Muscle layer of duodenum (tissue), 2 donors: ENCODE data around the gene ATPAF2.

Experiments
- H3K27ac ChIP-seq: one replicate; pipeline ENCODE4 v1.7.0; 2013; ENCODE audit warnings: mild to moderate bottlenecking, low read length
- H3K27me3 ChIP-seq: one replicate; pipeline ENCODE4 v1.7.0; 2013; ENCODE audit warnings: low read depth, mild to moderate bottlenecking, control low read depth, low read length
- H3K36me3 ChIP-seq, 2 donors: one replicate each; pipeline ENCODE4 v1.7.0; 2013; ENCODE audit warnings: low read length in 2 of 2, control low read depth in 1 of 2, mild to moderate bottlenecking in 1 of 2; ENCODE audit not compliant: insufficient read depth in 2 of 2, control insufficient read depth in 1 of 2
- H3K4me1 ChIP-seq, 2 donors: one replicate each; pipeline ENCODE4 v1.7.0; 2013; ENCODE audit warnings: low read length in 2 of 2, mild to moderate bottlenecking in 2 of 2, control low read depth in 1 of 2, moderate library complexity in 1 of 2; ENCODE audit not compliant: insufficient read depth in 2 of 2, control insufficient read depth in 1 of 2
- H3K4me3 ChIP-seq, 2 donors: one replicate each; pipeline ENCODE4 v1.7.0; 2013; ENCODE audit warnings: low read length in 2 of 2, low read depth in 1 of 2, mild to moderate bottlenecking in 1 of 2
- H3K9me3 ChIP-seq, 2 donors: one replicate each; pipeline ENCODE4 v1.7.0; 2013; ENCODE audit warnings: low read length in 2 of 2, control low read depth in 1 of 2, mild to moderate bottlenecking in 1 of 2; ENCODE audit not compliant: control insufficient read depth in 1 of 2
- donor health status: healthy.

The ATPAF2 gene

DNA sequence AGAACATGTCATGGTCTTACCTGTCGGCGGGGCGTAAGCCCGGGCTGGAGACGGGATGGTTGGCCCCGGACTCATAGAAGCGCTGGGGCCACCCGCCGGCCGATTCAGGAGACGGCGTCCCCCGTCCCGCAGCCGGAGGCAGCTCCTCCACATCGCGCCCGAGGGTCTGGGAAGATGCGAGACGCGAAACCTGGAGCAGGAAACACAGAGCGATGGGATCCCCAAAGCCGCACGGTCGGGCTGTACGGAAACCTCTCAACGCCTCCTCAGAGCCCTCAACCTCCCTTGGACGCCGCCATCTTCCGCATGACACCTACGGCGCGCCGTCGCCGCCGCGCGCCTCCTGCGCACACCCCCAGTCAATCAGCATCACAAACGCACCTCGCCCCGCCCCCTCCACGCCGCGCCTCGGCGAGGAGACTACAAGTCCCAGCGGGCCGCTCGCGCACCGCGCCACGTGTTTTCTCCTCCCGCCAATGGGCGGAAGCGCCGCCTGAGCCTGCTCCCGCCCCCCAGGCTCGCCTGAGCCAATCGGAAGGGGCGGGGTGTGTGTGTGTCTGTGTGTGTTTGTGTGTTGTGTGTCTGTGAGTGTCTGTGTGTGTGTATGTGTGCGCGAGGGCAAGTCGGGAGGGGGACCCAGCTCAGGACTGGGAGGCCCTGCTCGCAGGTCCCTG, at the start of gene ATPAF2, which contains the start of gene GID4:
Gene ATPAF2, minus strand, starts transcription at position 308 of the 674 bp plus-strand sequence. Its CDS starts 155 bp downstream, at position 153.
Gene GID4, plus strand, starts transcription at position 548 of the 674 bp plus-strand sequence. Its CDS starts 57 bp downstream, at position 605.
- H3K9me3 ChIP-seq = no peaks in the 10 kb centered on the region
- no peaks in the 10 kb centered on the region for H3K36me3 ChIP-seq
- no peaks in the 10 kb centered on the region for H3K27me3 ChIP-seq
- peaks cover 21 to 31% of the 10 kb centered on the region in 2 donors for H3K4me1 ChIP-seq
- H3K27ac ChIP-seq = peak within 1 kb of the TSS; percentile 48
- peak within 1 kb of the TSS; percentile 82 to 94 for H3K4me3 ChIP-seq

DNA sequence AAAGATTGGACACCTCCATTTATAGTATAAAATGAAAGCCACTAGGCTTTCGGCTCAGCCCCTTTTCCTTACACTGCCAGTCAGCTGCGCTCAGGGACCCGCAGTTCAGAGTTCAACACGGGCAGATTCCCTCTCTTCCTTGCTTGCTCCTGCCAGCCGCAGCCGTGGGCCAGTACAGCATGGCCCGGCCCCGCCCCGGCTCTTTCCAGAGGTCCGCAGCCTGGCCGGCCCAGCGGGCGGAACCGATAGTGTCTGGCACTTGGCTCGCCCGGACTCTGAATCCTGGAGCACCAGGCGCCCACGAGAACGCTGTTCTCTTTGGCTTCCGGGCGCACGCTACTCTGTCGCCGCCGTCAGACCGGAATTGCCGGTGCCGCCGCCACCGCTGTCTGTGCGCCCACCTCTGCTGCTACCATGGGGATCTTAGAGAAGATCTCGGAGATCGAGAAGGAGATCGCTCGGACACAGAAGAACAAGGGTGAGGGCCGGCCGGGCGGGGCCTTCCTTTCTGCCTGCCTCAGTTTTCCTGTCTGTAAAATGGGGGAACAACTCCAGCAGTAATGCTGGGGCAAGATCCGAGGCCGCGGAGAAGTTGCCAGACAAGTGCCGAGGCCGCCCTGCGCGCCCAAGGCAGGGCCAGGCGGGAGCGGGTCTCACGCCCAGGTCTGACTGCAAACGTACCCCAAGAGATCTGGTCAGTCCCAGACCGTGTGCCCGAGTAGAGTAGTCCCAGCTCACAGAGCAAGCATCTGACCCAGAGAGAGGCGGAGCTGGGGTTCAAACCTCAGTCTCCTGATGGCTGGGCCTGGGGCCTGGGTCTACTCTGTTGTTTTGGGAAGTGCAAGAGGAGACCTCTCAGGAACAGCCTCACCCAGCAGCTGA, 48.9 kb upstream of the ATPAF2 start, which contains the start of gene DRG2:
Gene DRG2, plus strand, starts transcription at position 339 of the 882 bp plus-strand sequence. Its CDS starts 76 bp downstream, at position 415.
- H3K27ac ChIP-seq = peak within 1 kb of the TSS; percentile 84
- no peaks in the 10 kb centered on the region for H3K9me3 ChIP-seq
- peaks cover 0 to 12% of the 10 kb centered on the region in 2 donors for H3K36me3 ChIP-seq
- peak within 1 kb of the TSS; percentile 89 to 93 for H3K4me3 ChIP-seq
- peaks cover 8 to 13% of the 10 kb centered on the region in 2 donors for H3K4me1 ChIP-seq
- H3K27me3 ChIP-seq = no peaks in the 10 kb centered on the region

DNA sequence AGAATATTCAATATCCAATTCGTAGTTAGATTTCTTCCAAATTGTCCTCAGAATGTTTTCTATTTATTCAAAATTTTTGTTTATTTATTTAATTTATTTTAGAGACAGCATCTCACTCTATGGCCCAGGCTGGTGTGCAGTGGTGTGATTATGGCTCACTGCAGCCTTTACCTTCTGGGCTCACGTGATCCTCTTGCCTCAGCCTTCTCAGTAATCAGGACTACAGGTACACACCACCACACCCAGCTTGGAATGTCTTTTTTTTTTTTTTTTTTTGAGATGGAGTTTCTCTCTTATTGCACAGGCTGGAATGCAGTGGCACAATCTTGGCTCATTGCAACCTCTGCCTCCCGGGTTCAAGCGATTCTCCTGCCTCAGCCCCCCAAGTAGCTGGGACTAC, 45.3 kb upstream of the ATPAF2 start:
- H3K4me3 ChIP-seq = no peak overlapping the region
- no peaks in the 10 kb centered on the region for H3K27me3 ChIP-seq
- H3K4me1 ChIP-seq = peaks cover 8 to 13% of the 10 kb centered on the region in 2 donors
- no peak overlapping the region for H3K27ac ChIP-seq
- H3K36me3 ChIP-seq = no peaks in the 10 kb centered on the region
- H3K9me3 ChIP-seq = no peaks in the 10 kb centered on the region

DNA sequence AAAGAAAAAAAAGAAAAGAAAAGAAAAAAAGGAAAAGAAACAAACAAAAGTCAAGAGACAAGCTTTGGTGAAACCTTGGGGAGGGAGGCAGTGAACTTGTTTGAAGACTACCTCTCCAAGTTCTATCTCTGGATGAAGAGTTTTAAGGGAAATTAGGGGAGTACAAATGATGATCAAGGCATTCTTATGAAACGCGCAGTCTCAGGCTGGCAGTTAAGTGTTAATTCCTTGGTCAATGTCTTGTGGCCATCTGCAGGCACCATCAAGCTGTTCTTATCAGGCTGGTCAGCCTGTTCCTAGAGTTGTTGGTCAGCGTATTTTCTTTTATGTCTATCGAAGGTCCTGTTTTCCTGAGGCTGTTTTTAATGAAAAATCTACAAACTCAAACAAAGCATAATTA, 40.6 kb upstream of the ATPAF2 start:
- Histone ChIP-seq H3K27ac (no peak overlapping the region), H3K27me3 (no peaks in the 10 kb centered on the region), H3K4me1 (no peaks in the 10 kb centered on the region), H3K4me3 (no peak overlapping the region), H3K9me3 (no peaks in the 10 kb centered on the region), H3K36me3 (no peaks in the 10 kb centered on the region)

DNA sequence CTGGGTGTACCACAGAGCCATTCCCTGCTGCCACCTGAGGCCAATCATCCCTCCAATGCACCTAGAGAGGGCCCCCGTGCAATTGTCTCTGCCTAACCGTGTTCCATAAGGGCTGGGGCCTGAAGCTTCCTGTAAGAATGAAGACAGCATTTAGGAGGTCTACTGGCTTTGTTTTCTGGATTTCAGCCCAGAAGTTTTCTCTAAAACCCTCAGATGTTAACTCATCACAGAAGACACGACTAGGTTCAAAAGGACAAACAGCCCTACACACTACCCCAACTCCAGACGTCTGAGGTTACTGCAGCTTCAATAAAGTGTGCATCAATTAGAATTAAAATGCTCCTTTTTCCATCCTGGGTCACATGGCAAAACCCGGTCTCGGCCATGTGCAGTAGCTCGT, 38.0 kb upstream of the ATPAF2 start:
- Histone ChIP-seq H3K27ac (no peak overlapping the region), H3K36me3 (no peaks in the 10 kb centered on the region), H3K27me3 (no peaks in the 10 kb centered on the region), H3K4me3 (no peak overlapping the region), H3K4me1 (no peaks in the 10 kb centered on the region), H3K9me3 (no peaks in the 10 kb centered on the region)

DNA sequence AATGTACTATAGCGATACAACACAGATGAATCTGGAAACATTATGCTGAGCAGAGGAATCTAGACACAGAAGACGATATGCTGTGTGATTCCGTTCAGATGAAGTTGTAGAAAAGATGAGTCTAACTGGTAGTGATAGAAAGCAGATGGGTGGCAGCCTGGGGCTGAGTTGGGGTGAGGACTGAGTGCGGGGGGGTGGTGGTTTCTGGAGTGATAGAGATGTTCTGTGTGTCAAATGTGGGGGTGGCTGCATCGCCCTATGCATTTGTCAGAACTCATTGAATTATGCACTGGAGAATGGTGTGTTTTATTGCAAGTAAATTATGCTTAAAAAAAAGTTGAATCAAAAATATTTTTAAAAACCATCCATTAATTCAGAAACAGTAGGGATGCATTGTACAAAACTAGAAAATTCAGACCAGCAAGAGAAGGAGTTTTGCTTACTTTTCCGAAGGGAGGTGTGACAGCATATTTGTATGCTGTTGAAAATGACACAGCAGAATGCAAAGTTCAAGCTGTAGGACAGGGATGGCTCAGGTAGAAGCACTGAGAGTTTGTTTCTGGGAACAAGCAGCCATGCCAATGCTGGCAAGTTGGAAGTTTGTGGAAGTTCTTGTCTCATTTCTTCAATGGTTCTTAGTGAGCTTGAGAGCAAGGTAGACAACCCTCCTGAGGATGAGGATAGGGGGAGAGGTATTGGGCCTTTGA, 35.8 kb upstream of the ATPAF2 start:
- Histone ChIP-seq H3K9me3 (no peaks in the 10 kb centered on the region), H3K4me1 (no peaks in the 10 kb centered on the region), H3K36me3 (no peaks in the 10 kb centered on the region)

DNA sequence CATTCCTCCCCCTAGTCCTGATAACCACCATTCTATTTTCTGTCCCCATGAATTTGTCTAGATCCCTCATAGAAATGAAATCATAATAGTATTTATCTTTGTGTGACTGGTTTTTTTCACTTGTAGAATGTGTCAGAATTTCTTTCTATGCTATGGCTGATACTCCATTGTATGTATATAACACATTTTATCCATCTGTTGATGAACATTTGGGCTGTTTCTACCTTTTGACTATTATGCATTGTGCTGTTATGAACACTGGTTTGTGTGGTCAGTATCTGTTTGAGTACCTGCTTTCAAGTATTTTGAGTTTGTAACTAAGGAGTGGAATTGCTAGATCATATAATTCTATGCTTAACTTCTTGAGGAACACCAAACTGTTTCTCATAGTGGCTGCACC, 32.8 kb upstream of the ATPAF2 start:
- no peak overlapping the region for H3K4me3 ChIP-seq
- peaks cover 0 to 6% of the 10 kb centered on the region in 2 donors for H3K36me3 ChIP-seq
- no peaks in the 10 kb centered on the region for H3K9me3 ChIP-seq
- no peaks in the 10 kb centered on the region for H3K4me1 ChIP-seq
- H3K27me3 ChIP-seq = no peaks in the 10 kb centered on the region
- no peak overlapping the region for H3K27ac ChIP-seq

More for the DNA sequence above, 35.8 kb upstream of the ATPAF2 start:
- Histone ChIP-seq H3K27ac (no peak overlapping the region), H3K27me3 (no peaks in the 10 kb centered on the region), H3K4me3 (no peak overlapping the region)

DNA sequence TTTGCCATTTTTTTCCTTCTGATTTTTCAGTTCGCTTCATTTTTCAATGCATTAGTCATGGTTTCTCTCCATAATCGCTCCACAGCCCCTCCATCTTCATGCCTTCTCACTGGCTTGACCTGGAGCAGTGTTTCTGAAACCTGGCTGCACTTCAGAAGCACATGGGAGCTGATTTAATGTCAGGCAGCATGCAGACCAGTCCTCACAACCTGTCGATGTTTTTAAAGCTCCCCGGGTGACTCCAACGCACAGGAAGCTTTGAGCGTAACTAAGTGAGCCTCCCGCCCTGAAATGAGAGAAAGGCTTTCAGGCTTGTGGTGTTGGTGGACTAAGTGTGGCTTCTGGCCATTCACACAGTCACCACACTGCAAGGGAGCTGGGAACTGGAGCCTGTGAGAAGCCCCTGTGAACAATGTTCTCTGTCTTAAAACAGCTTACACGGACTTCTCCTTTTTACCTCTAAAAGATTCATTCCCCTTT, 31.9 kb upstream of the ATPAF2 start:
- H3K4me1 ChIP-seq = no peaks in the 10 kb centered on the region
- H3K4me3 ChIP-seq = peak overlapping the region in 1 of 2 donors; percentile 23
- peaks cover 0 to 14% of the 10 kb centered on the region in 2 donors for H3K36me3 ChIP-seq
- H3K27me3 ChIP-seq = no peaks in the 10 kb centered on the region
- H3K27ac ChIP-seq = no peak overlapping the region
- H3K9me3 ChIP-seq = no peaks in the 10 kb centered on the region

DNA sequence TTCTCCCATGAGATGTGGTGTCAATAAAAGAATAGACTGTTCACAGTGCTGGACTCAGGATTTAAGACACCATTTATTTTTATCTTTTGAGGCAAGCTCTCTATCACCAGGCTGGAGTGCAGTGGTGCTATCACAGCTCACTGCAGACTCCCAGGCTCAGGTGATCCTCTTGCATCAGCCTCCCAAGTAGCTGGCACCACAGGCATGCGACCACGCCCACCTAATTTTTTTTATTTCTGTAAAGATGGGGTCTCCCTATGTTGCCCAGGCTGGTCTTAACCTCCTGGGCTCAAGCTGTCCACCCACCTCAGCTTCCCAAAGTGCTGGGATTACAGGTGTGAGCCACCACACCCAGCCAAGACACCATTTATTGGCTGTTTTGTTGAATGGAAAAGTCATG, 30.1 kb upstream of the ATPAF2 start:
- Histone ChIP-seq H3K27ac (no peak overlapping the region), H3K4me1 (no peaks in the 10 kb centered on the region), H3K9me3 (no peaks in the 10 kb centered on the region), H3K4me3 (no peak overlapping the region), H3K27me3 (no peaks in the 10 kb centered on the region), H3K36me3 (peaks cover 13 to 29% of the 10 kb centered on the region in 2 donors)

DNA sequence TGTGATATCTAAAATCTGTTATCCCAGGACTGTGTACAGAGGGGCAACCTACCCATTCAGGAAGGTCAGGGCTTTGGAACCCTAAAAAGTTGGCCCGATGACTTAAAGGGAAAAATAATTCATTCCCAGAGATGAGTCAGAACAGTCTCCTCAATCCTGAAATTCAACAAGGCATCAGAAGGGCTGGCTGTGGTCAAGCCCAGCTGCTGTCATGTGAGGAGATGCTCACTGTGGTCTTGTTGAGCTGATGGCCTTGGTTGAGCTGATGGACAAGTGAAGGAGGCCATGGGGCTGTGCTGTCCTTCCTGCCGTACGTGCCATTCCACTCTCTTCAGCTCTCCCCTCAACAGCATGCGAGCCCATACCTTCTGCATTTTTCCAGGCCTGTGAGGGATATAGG, 27.9 kb upstream of the ATPAF2 start:
- Histone ChIP-seq H3K4me3 (no peak overlapping the region), H3K9me3 (no peaks in the 10 kb centered on the region), H3K4me1 (no peaks in the 10 kb centered on the region), H3K27me3 (no peaks in the 10 kb centered on the region), H3K36me3 (peaks cover 18 to 43% of the 10 kb centered on the region in 2 donors), H3K27ac (no peak overlapping the region)

DNA sequence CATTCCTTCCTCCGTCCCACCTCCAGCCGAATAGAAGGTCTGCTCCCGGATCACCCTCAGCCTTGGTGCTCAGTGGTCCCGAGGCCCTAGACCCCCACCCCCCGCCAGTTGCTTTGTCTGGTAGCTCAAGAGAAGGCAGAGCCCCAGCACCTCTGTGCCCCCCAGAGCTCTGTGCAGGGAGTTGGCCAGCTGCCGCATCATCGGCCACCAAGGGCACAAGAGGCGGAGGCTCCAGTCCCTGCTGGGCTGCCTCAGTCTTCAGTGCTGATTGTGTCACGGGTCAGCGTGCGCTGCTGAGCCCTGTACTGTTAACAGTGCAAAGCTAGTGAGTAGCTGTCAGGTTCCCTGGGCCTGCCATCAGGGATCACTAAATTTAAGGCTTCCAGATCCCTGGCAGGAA, 26.6 kb upstream of the ATPAF2 start:
- H3K36me3 ChIP-seq = peaks cover 28 to 47% of the 10 kb centered on the region in 2 donors
- H3K27me3 ChIP-seq = no peaks in the 10 kb centered on the region

More for the DNA sequence above, 26.6 kb upstream of the ATPAF2 start:
- Histone ChIP-seq H3K4me1 (no peaks in the 10 kb centered on the region), H3K27ac (no peak overlapping the region), H3K4me3 (no peak overlapping the region), H3K9me3 (no peaks in the 10 kb centered on the region)
